Trophoblast cell (in vitro differentiated cells and primary cell): Measurements from ENCODE around the gene ZC3H12C.
"Not testable (repeated sequence)": the region's sequence is repeated elsewhere in the genome, so short reads cannot be mapped to it uniquely, and the experiment has no call there.

Source experiments
- DNase-seq, 2 donors: peaks; one replicate each; pipeline ENCODE4 v3.0.0-alpha.2; 2016
- H2AFZ ChIP-seq: 2 replicates; pipeline ENCODE4 v1.6.1; 2013; ENCODE audit warnings: low read length, moderate library complexity, mild to moderate bottlenecking; ENCODE audit not compliant: insufficient read depth, poor library complexity
- H2AK5ac ChIP-seq: 2 replicates; pipeline ENCODE4 v1.6.1; 2013; ENCODE audit warnings: mild to moderate bottlenecking, low read length
- H2BK120ac ChIP-seq: 2 replicates; pipeline ENCODE4 v1.6.1; 2013; ENCODE audit warnings: low read length, mild to moderate bottlenecking, moderate library complexity; ENCODE audit not compliant: insufficient read depth, poor library complexity
- H2BK12ac ChIP-seq: 2 replicates; pipeline ENCODE4 v1.6.1; 2013; ENCODE audit warnings: mild to moderate bottlenecking, low read length, moderate library complexity
- H2BK5ac ChIP-seq: 2 replicates; pipeline ENCODE4 v1.6.1; 2013; ENCODE audit warnings: low read length, low read depth, moderate library complexity, mild to moderate bottlenecking; ENCODE audit not compliant: poor library complexity
- H3K14ac ChIP-seq: 2 replicates; pipeline ENCODE4 v1.6.1; 2013; ENCODE audit warnings: mild to moderate bottlenecking, low read length
- H3K18ac ChIP-seq: 2 replicates; pipeline ENCODE4 v1.6.1; 2013; ENCODE audit warnings: mild to moderate bottlenecking, low read length
- H3K23ac ChIP-seq: 2 replicates; pipeline ENCODE4 v1.6.1; 2013; ENCODE audit warnings: low read length
- H3K27ac ChIP-seq: 2 replicates; pipeline ENCODE4 v1.5.1; 2013; ENCODE audit warnings: low read depth, mild to moderate bottlenecking, inconsistent platforms, low read length, moderate library complexity
- H3K27me3 ChIP-seq: 2 replicates; pipeline ENCODE4 v1.6.1; 2013; ENCODE audit warnings: inconsistent platforms, mild to moderate bottlenecking, low read length, moderate library complexity; ENCODE audit not compliant: insufficient read depth
- H3K36me3 ChIP-seq, 2 experiments: 1 replicate in 1 of 2; 2 replicates in 1 of 2; pipeline ENCODE4 v1.6.1; 2013; ENCODE audit warnings: low read length in 2 of 2, mild to moderate bottlenecking in 2 of 2, moderate library complexity in 1 of 2; ENCODE audit not compliant: insufficient read depth in 2 of 2, control insufficient read depth in 1 of 2
- H3K4ac ChIP-seq: 2 replicates; pipeline ENCODE4 v1.6.1; 2013; ENCODE audit warnings: low read depth, mild to moderate bottlenecking, low read length, moderate library complexity
- H3K4me1 ChIP-seq, 2 experiments: 1 replicate in 1 of 2; 2 replicates in 1 of 2; pipeline ENCODE4 v1.6.1; 2013; ENCODE audit warnings: low read length in 2 of 2, mild to moderate bottlenecking in 2 of 2, moderate library complexity in 1 of 2; ENCODE audit not compliant: insufficient read depth in 2 of 2, control insufficient read depth in 1 of 2
- H3K4me2 ChIP-seq: 2 replicates; pipeline ENCODE4 v1.6.1; 2013; ENCODE audit warnings: inconsistent platforms, mild to moderate bottlenecking, low read length, moderate library complexity
- H3K4me3 ChIP-seq: 2 replicates; pipeline ENCODE4 v1.5.1; 2013; ENCODE audit warnings: mild to moderate bottlenecking, low read depth, low read length, inconsistent platforms
- H3K79me1 ChIP-seq: one replicate; pipeline ENCODE4 v1.6.1; 2013; ENCODE audit warnings: low read length
- H3K79me2 ChIP-seq: 2 replicates; pipeline ENCODE4 v1.6.1; 2013; ENCODE audit warnings: low read length, mild to moderate bottlenecking; ENCODE audit not compliant: control insufficient read depth, insufficient read depth, poor library complexity
- H3K9ac ChIP-seq: 2 replicates; pipeline ENCODE4 v1.6.1; 2013; ENCODE audit warnings: mild to moderate bottlenecking, low read length
- H3K9me3 ChIP-seq: 2 replicates; pipeline ENCODE4 v1.6.1; 2013; ENCODE audit warnings: low read depth, mild to moderate bottlenecking, control low read depth, inconsistent platforms, low read length; ENCODE audit not compliant: insufficient read depth
- H4K12ac ChIP-seq: 2 replicates; pipeline ENCODE4 v1.6.1; 2013; ENCODE audit warnings: low read depth, mild to moderate bottlenecking, low read length, moderate library complexity
- H4K8ac ChIP-seq: 2 replicates; pipeline ENCODE4 v1.6.1; 2013; ENCODE audit warnings: low read depth, mild to moderate bottlenecking, low read length, moderate library complexity
- H4K91ac ChIP-seq: one replicate; pipeline ENCODE4 v1.6.1; 2013; ENCODE audit warnings: low read depth, mild to moderate bottlenecking, low read length, moderate library complexity
- whole genome bisulfite sequencing: extraction: QIAGEN DNeasy Blood & Tissue Kit; methylation state at CpG from one replicate; pipeline ENCODE4 v1.1.7; 2013; ENCODE audit warnings: missing lambda C conversion rate; ENCODE audit not compliant: insufficient read length, insufficient coverage; ENCODE audit errors: extremely low coverage; 5-methylcytosine and 5-hydroxymethylcytosine counted together

The ZC3H12C gene

GRCh38 chr11:110190885-110191284 lies 97.7 kb downstream of the ZC3H12C start:
- Histone ChIP-seq H3K14ac (no peak overlapping the region), H3K27ac (no peak overlapping the region), H2AFZ (no peak overlapping the region), H3K23ac (no peak overlapping the region), H3K4me3 (no peak overlapping the region), H4K12ac (no peak overlapping the region), H3K9me3 (no peaks in the 10 kb centered on the region), H2BK5ac (no peak overlapping the region), H3K18ac (no peak overlapping the region), H3K4me1 (peaks cover 0 to 3% of the 10 kb centered on the region in 2 experiments), H3K4me2 (no peak overlapping the region), H3K79me2 (no peaks in the 10 kb centered on the region), H2BK120ac (no peak overlapping the region), H3K79me1 (no peaks in the 10 kb centered on the region), H4K91ac (no peak overlapping the region), H3K9ac (no peak overlapping the region), H3K36me3 (peaks cover 3 to 7% of the 10 kb centered on the region in 2 experiments), H3K4ac (no peak overlapping the region), H3K27me3 (no peaks in the 10 kb centered on the region), H2AK5ac (no peak overlapping the region), H4K8ac (no peak overlapping the region), H2BK12ac (no peak overlapping the region)
- no peak for DNase-seq
- WGBS: no CpG with 5 or more reads among the region's 1 CpG

DNA sequence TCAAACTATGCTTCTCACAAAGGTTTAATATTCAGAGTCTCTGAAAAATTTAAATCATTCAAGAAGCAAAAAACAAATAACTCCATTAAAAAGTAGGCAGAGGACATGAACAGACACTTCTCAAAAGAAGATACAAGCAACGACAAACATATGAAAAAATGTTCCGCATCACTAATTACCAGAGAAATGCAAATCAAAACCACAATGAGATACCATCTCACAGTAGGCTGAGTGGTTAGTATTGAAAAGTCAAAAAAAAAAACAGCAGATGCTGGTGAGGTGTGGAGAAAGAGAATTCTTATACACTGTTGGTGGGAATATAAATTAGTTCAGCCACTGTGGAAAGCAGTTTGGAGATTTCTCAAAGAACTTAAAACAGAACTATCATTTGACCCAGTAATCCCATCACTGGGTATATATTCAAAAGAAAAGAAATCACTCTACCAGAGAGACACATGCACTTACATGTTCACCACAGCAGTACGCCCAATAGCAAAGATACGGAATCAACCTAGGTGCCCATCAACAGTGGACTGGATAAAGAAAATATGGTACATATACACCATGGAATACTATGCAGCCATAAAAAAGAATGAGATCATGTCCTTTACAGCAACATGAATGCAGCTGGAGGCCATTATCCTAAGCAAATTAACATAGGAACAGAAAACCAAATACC lies 99.6 kb downstream of the ZC3H12C start:
- H3K36me3 ChIP-seq, H2AK5ac ChIP-seq, H3K27me3 ChIP-seq, H3K18ac ChIP-seq, H3K79me1 ChIP-seq, H3K4ac ChIP-seq, H3K4me2 ChIP-seq, H2BK5ac ChIP-seq, DNase-seq, H4K12ac ChIP-seq, H2BK120ac ChIP-seq, H3K9me3 ChIP-seq, H3K27ac ChIP-seq, H3K14ac ChIP-seq, H3K4me3 ChIP-seq, H4K91ac ChIP-seq, H3K23ac ChIP-seq, H2AFZ ChIP-seq, H3K79me2 ChIP-seq, H3K9ac ChIP-seq, H2BK12ac ChIP-seq, H4K8ac ChIP-seq: not testable (repeated sequence)
- WGBS: no CpG with 5 or more reads among the region's 4 CpGs
- peaks cover 5 to 12% of the 10 kb centered on the region in 2 experiments for H3K4me1 ChIP-seq

GRCh38 chr11:110194211-110194766 lies 101.1 kb downstream of the ZC3H12C start:
- H3K23ac ChIP-seq, DNase-seq: not testable (repeated sequence)

DNA sequence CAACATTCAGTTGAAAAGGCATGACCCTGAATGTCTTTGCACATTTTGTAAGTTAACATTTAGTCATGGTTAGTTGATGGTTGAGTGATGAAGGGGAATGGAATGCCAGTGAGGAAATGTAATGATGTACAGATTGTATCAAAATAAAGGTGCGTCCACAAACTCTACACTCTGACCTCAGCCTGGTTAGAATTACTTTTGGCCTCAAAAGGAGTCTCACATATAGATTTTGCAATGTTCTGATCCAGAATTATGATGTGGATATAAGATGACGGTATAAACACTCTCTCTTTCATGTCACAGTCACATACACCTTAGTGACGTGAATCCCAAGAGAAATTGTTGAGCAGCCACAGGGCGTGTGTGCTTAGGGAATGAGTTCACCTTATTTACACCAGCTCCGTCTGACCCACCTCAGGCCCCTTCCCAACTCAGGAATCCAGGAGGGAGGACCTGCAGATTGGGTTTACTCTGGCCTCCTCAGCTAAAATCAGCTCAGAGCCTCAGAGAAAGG lies 103.1 kb downstream of the ZC3H12C start:
- Histone ChIP-seq H3K4ac (no peak overlapping the region), H4K12ac (no peak overlapping the region), H2BK5ac (peak overlapping the region; percentile 55), H2AFZ (no peak overlapping the region), H3K9me3 (no peaks in the 10 kb centered on the region), H3K79me2 (no peaks in the 10 kb centered on the region), H3K36me3 (peaks cover 2 to 9% of the 10 kb centered on the region in 2 experiments), H2BK120ac (peak overlapping the region; percentile 49), H2BK12ac (peak overlapping the region; percentile 81), H3K27ac (peak overlapping the region; percentile 44), H3K4me1 (peaks cover 9 to 16% of the 10 kb centered on the region in 2 experiments), H3K4me3 (no peak overlapping the region), H3K23ac (no peak overlapping the region), H4K91ac (no peak overlapping the region), H3K18ac (no peak overlapping the region), H3K27me3 (no peaks in the 10 kb centered on the region), H2AK5ac (peak overlapping the region; percentile 63), H3K4me2 (no peak overlapping the region), H3K79me1 (peaks cover 2% of the 10 kb centered on the region), H3K14ac (peak overlapping the region; percentile 28), H4K8ac (no peak overlapping the region), H3K9ac (no peak overlapping the region)
- no CpG with 5 or more reads among the region's 5 CpGs for WGBS
- DNase-seq: peak; percentile 80 to 93

More at GRCh38 chr11:110194211-110194766, 101.1 kb downstream of the ZC3H12C start:
- not testable (repeated sequence) for H3K4me3 ChIP-seq, H2BK5ac ChIP-seq, H4K91ac ChIP-seq, H3K14ac ChIP-seq, H3K4ac ChIP-seq, H3K27ac ChIP-seq, H4K8ac ChIP-seq, H3K27me3 ChIP-seq, H3K79me2 ChIP-seq, H2AK5ac ChIP-seq, H2BK12ac ChIP-seq, H3K36me3 ChIP-seq, H3K79me1 ChIP-seq, H3K9me3 ChIP-seq, H3K18ac ChIP-seq, H2AFZ ChIP-seq, H4K12ac ChIP-seq, H2BK120ac ChIP-seq, H3K4me2 ChIP-seq, H3K9ac ChIP-seq
- WGBS: no CpG with 5 or more reads among the region's 10 CpGs
- H3K4me1 ChIP-seq: peaks cover 6 to 13% of the 10 kb centered on the region in 2 experiments
